ENCODE data around the gene COPE.

GRCh38 chr19:18898081-18898606 is 21.0 kb downstream of the COPE start:
- TF ChIP-seq CTCF (IDR thresholded peaks at IDR 0.05): no peak
- no peak for TF ChIP-seq EZH2 (IDR thresholded peaks at IDR 0.05; ENCODE audit: borderline replicate concordance, insufficient read depth, low read depth, low read length, poor library complexity, severe bottlenecking)

All from B cell (primary cell).